NCI-H345 treated with DMSO at 0.1 percent for 48 hours (cell line): ENCODE results near the gene DLL4.
A peak's percentile ranks its signal among the peaks of the same experiment; 100 is the strongest.
"Not testable (repeated sequence)": the region's sequence is repeated elsewhere in the genome, so short reads cannot be mapped to it uniquely, and the experiment has no call there.

ENCODE experiments used
- DNase-seq: peaks from one replicate; lab custom pipeline; 2025; ENCODE audit not compliant: unreplicated experiment; lab: John Stamatoyannopoulos, UW

DLL4 gene

GRCh38 chr15:40957581-40958051 lies 28.5 kb downstream of the DLL4 start:
- peak; percentile 40 for DNase-seq

GRCh38 chr15:40958146-40958545 lies 29.0 kb downstream of the DLL4 start:
- no peak for DNase-seq

- no peak for DNase-seq
Measured at GRCh38 chr15:40958723-40959122, 29.6 kb downstream of the DLL4 start.

- DNase-seq = no peak
Measured at GRCh38 chr15:40959331-40960141, 30.4 kb downstream of the DLL4 start.

GRCh38 chr15:40960151-40960885 lies 31.2 kb downstream of the DLL4 start:
- no peak for DNase-seq

- DNase-seq = no peak
Measured at GRCh38 chr15:40960925-40961324, 31.8 kb downstream of the DLL4 start.

GRCh38 chr15:40961740-40962139 lies 32.6 kb downstream of the DLL4 start:
- not testable (repeated sequence) for DNase-seq

- DNase-seq = not testable (repeated sequence)
Measured at GRCh38 chr15:40962317-40962716, 33.2 kb downstream of the DLL4 start.

- DNase-seq = no peak
Measured at GRCh38 chr15:40963201-40963600, 34.1 kb downstream of the DLL4 start.

GRCh38 chr15:40964006-40964405 lies 34.9 kb downstream of the DLL4 start:
- no peak for DNase-seq

GRCh38 chr15:40964634-40965033 lies 35.5 kb downstream of the DLL4 start:
- DNase-seq = no peak

GRCh38 chr15:40968290-40969085 lies 39.3 kb downstream of the DLL4 start:
- DNase-seq = no peak

GRCh38 chr15:40969363-40969762 lies 40.2 kb downstream of the DLL4 start:
- no peak for DNase-seq

- no peak for DNase-seq
Measured at GRCh38 chr15:40974879-40975278, 45.7 kb downstream of the DLL4 start.

GRCh38 chr15:40976819-40977218 lies 47.7 kb downstream of the DLL4 start:
- DNase-seq = no peak

GRCh38 chr15:40978141-40978540 lies 49.0 kb downstream of the DLL4 start:
- DNase-seq = no peak

GRCh38 chr15:40978562-40978961 lies 49.4 kb downstream of the DLL4 start:
- no peak for DNase-seq

GRCh38 chr15:40981186-40981585 lies 52.0 kb downstream of the DLL4 start:
- no peak for DNase-seq

- no peak for DNase-seq
Measured at GRCh38 chr15:40982855-40983254, 53.7 kb downstream of the DLL4 start.

- no peak for DNase-seq
Measured at GRCh38 chr15:40984406-40984805, 55.3 kb downstream of the DLL4 start.

GRCh38 chr15:40984964-40985363 lies 55.8 kb downstream of the DLL4 start:
- DNase-seq = no peak
